HG03064 (cell line): Measurements from ENCODE around the gene NANOS3.
A peak's percentile ranks its signal among the peaks of the same experiment; 100 is the strongest.

ENCODE experiments used
- ATAC-seq: cut with Tn5 transposase; IDR thresholded peaks from one replicate; pipeline ENCODE4 v1.9.1; 2021; ENCODE audit warnings: low read depth; ENCODE audit not compliant: unreplicated experiment

Gene NANOS3

DNA sequence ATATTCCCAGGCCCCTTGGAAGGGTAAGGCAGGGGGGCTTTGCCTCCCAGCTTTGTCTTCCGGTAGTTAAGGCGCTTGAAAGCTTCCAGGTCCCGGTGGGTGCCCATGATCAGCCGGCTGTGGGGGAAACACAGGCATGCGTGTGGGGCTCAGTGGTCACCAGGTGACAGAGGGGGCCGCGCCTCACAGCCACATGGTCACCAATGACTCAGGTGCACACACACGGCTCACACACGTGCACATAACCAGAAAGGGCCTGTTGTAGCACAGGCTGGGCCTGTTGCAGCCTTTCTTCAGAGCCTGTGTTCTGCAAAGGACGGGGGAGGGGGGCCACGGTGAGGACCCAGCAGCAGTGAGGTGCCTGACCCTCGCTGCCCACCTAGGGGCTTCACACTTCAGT is 5.9 kb downstream of the NANOS3 start:
- ATAC-seq = no peak

DNA sequence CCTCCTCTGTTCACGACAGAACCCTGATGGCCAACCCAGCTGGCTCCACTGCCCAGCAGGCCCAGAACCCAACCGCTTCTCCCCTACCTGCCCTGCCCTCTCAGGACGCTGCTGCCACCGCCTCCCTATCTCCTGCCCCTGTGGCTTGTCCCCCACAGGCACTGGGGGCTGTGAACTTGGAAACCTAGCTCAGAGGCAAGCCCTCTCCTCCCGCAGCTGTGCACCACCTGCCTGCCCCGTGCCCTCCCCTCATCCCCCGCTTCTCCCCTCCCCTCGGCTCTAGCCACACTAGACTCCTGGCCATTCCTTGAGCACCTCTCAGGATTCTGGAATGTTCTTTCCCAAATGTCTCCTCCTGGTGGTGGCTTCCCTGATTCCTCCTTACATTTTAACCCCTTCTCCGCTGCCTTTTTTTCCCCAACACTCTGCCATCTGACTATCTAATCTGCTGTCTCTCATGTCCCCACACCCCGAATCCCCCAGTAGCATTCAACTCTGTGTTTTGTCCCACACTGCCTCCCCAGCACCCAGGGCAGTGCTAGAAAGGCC is 6.7 kb downstream of the NANOS3 start:
- no peak for ATAC-seq

DNA sequence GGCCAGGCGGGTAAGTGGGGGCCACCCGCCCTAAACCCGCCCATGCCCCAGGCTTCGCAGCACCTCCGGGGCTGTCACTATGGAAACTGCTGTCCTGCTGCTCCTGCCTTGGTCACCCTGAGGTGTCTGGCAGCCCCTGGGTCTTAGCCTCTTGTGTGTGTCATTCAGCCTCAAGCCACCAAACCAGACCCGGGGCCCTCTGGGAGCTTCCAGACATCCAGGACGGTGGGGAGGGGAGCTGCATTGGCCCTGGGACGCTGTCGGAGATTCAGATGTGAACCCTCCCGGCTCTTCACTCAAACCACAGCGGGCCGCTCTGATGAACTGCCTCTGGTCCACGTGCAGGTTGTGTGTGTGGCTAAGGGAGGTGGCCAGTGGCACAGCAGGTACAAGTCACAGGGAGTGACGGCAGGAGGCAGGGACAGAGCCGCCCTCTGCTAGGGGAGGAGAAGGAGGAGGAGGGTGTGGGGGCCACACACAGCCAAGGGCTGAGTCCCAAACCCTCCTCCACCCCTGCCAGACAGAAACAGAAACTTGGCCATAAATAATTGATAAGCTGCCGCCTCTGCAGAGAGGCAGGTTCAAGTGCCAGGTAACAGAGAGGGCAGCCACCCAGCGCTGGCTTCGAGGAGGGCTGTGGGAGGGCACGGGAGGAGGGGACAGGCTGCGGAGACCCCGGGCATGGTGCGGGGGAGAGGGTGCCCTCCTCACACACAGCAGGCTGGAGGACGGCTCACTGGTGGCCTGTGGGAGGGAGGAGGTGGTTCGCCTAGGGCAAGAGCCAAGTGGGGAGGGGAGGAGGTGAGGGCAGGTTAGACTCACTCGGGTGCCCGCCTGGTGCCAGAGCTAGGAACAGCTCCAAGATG is 8.0 kb downstream of the NANOS3 start:
- ATAC-seq = no peak

DNA sequence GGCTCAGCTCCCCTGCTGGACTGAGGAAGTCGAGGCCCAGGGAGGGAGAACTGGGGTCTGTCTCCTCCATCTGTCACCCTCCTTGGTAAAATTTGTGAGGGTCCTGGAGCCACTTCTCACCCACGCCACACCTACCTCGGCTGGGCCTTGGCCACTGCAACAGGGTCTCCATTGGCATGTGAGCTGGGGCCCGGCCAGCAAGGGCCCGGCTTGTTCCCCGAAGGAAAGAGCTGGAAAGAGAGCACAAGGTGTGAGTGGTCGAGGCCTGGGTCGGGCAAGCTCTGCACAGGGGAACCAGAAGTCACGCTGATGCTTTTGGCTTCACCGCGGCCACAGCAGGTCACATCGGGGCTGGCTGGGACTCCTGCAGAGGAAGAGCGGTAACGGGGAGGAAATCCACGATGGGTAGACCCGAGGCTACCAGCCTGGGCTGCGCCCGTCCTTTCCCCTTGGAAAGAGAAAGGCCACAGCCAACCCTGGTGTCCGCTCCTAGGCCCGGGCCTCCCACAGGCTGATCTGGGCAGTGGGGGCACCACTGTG is 9.0 kb downstream of the NANOS3 start:
- ATAC-seq = no peak

DNA sequence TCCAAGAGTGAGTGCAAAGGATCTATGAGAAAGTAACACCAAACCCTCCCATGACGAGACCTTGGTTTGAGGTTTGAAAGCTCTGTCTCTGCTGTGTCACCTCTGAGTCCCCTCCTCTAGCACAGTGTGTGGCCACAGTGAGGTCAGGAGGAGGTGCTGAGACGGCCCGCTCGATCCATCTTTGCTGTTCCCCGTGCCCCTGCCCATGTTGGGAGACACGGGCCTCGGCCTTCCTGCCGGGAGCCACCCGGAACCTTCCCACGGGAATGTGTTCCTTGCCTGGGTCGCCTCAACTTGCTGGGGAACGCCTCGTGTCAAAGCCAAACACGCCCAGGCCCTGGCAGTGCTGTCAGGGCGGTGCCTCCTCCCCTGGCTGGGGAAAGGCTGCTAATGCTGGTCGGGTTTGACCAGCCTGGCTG is 10.1 kb downstream of the NANOS3 start:
- ATAC-seq = no peak

DNA sequence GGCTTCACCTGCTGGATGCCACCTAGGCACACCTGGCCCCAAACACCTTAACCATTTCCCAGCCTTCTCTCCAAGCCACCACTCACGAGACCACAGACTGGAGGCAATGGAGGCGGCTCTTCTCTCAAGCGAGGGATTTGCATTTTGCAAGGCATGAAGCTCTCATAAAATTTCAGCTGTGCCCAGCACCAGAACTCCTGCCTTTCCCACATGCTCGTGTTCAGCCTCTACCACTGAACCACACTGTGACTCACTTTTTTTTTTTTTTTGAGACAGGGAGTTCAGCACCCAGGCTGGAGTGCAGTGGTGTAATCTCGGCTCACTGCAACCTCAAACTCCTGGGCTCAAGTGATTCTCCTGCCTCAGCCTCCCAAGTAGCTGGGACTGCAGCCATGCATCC is 10.6 kb downstream of the NANOS3 start:
- ATAC-seq = no peak

DNA sequence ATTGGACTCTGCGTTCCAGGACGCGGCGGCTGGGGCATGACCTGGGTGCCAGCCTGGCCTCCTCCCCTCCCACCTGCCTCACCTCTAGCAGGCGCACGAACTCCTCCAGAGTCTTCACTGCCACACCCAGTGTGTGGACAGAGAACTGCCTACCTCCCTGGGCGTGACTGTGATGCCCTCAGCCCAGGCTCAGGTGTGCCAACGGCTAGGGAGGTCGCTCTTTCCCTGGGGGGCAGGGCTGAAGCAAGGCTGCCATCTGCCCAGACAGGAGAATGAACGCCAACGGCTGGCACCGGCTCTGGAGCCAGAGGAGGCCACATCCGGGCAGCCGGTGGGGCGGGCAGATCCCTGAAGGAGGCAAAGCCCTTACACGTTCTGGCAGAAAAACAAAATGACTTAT is 11.3 kb downstream of the NANOS3 start:
- ATAC-seq = no peak

DNA sequence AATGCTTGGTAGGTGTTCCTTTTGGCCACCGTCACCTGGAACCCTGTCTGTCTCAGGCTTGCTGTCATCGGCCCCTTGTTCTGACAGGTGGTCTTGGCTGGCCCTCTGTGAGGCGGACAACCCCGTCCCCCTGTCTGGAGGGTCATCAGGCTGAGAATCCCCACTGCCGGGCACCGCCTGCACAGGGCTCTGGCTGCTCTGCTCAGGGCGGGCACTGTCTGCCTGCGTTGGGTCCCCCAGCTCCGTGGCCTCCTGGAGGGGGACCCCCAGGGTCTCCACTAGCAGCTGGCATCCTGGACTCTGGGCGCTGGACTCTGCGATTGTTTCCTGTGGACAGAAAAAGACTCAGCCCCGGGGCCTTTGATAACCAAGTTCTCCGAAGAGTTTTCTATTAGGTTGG is 13.2 kb downstream of the NANOS3 start:
- no peak for ATAC-seq

DNA sequence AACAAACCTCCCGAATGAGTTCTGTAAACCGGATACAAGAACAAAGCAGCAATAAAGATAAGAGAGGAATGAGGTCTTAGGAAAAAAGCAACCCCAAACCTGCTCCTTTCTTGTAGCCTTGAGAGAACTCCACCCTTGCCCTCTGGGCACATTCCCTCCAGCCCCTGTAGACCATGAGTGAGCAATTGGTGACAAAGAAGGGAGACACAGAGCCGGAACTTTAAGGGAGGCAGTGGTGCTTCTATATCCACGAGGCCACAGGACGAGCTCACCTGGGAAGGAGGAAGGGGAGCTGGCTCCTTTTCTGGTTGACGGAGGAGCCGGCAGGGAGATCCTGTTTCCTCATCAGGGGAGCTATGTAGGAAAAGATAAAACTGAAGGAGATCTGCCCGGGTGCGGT is 15.9 kb downstream of the NANOS3 start:
- ATAC-seq = no peak

DNA sequence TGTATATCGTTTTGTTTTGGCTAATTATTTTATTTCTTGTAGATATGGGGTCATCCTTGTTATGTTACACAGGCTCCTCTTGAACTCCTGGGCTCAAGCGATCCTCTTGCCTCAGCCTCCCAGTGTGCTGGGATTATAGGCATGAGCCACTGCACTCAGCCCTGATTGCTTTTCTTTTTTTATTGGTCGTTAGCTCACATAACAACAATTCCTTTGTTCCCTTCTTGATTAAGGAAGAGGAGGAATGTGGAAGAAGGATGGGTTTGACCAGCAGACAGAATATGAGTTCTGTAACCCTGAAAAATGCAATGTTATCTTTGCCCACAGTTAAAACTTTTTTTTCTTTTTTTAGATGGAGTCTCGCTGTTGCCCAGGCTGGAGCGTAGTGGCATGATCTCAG is 17.6 kb downstream of the NANOS3 start:
- ATAC-seq = no peak

DNA sequence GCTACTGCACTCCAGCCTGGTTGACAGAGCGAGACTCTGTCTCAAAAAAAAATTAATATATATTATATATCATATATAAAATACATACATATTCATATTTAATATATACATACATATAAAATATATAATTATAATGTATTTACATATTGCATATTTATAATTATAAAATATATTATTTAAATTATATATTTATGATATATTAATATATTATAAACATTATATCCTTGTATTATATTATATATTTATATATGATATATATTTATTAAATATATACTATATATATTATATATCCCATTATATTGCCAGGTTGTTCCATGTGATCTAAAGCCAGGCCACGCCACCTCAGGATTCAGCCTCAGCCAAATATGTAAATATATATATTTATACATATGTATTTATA is 19.3 kb downstream of the NANOS3 start:
- no peak for ATAC-seq

DNA sequence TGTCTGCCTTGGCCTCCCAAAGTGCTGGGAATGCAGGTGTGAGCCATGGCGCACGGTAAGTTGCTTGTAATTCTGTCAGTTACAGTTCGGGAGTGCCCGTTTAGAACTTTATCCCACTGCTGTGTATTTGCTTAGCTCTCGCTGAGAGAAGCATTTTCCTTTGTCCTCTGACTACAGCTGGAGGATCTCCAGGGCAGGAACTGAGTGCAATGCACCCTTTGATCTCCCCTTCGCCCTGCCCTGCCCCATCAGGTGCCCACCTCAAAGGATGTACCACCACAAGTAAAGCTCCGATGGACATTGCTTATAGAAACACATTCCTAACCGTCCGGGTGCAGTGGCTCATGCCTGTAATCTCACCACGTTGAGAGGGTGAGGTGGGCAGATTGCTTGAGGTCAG is 22.5 kb downstream of the NANOS3 start:
- no peak for ATAC-seq

DNA sequence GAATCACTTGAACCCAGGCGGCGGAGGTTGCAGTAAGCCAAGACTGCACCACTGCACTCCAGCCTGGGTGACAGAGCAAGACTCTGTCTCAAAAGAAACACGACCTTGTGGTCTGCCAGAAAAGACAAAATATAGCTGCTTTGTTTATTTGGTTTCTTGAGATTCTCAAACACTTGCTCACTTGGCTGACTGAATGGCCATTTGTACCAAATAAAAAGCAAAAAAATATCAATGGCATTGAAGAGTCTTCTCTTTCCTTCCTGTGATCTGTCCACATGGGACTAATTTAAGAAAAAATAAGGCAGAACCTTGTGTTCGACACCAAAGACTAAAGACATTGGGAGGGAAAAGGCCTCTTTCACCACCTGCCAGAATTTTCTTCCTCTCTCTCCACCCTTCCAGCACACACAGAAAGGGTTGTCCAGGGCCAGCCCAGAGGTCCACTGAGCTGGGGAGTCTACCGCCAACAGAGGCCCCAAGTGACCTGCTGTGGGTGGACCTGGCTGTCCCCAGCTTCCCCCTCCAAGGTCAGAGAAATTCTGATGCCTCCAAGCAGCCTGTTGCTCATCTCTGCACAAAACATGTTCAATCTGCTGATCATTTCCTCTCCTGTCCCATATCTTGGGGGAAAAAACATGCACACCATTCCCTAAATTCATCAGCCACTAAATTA is 23.1 kb downstream of the NANOS3 start:
- ATAC-seq = no peak

DNA sequence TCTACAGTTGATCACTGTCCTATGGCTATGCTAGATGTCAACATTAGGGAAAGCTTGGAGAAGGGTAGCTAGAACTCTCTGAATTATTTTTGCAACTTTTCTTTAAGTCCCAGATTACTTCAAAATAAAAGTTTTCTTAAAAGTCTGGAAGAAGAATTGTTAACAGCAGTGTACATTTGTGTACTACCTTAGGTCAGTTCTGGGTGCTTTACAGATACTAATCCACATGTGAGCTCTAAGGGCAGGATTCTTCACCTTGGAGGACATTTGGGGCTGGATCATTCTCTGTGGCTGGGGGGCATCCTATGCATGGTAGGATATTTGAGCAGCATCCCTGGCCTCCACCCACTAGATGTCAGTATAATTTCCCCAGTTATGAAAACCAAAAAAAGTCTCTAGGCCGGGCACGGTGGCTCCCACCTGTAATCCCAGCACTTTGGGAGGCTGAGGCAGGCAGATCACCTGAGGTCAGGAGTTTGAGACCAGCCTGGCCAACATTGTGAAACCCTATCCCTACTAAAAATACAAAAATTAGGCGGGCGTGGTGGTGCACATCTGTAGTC is 26.1 kb downstream of the NANOS3 start:
- ATAC-seq = no peak

DNA sequence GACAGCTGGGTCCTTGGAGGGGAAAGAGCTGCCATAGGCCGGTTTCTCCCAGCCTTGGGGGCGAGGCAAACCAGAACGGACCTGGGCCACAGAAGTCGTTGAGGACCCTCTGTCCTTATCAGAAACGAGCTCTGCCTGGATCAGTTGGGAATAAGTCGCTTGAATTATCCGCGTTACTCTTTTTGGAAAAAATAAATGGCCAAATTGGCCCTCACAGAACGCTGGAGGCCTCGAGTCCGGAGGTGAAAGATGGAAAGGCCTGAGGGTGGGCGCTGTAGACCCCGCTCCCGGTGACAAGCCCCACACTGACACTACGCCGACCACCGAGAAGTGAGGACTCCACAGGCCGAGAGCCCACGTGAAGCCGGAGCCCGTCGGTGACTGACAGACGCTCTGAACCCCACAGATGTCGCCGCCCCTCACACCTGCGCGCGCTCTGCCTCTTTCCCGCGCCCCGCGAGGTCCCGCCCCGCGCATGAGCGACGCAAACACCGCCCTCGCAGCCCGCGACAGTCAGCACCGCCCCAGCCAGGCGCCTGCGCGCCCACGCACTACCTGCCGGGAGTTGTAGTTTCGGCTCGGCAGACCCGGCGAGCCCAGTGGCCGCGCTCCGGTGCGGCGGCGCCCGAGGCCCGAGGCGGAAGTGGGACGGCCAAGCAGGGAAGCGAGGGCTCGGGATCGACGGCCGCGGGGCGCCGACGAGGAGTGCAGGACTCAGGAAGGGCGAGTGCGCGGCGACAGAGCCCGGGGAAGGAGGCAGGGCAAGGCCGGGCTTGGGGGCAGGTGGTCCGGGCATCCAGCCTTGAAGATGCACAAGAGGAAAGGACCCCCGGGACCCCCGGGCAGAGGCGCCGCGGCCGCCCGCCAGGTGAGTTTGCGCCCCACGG is 28.9 kb downstream of the NANOS3 start, which contains the start of the genes BRME1 and CC2D1A:
Gene BRME1, minus strand, starts transcription at position 484 of the 887 bp plus-strand sequence. CDS start 1,225 bp downstream, outside the sequence.
Gene CC2D1A, plus strand, starts transcription at position 568 of the 887 bp plus-strand sequence. Its CDS starts 241 bp downstream, at position 809.
- ATAC-seq = peak; percentile 72

DNA sequence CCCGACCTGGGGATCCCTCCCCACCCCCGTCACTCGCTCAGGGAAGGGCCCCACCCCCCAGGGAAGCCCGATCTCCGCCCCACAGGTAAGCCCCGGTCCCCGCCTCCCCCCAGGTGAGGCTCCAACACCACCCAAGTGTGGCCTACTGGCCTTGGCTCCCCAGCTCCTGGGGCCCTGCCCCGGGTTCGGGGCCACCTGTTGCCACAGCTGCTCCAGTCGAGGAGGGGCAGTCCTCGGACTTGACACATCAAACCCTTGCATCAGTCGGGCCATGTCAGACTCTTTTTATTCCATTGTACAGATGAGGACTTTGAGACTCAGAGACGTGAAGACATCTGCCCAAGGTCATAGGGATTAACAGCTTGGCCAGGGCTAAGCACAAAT is 29.6 kb downstream of the NANOS3 start:
- no peak for ATAC-seq

DNA sequence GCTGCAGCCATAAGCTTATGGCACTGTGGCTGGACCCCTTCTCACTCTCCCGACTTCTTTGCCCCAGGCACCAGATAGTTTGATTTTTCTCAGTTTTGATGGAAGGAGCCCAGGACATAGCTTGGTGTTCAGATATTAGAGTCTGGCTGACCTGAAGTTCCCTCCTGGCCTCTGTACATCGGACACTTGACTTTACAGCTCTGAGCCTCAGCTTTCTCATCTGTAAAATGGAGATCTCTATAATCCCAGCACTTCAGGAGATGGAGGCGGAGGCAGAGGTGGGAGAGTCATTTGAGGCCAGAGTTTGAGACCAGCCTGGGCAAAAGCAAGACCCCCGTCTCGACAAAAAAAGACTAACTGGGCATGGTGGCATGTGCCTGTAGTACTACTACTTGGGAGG is 30.0 kb downstream of the NANOS3 start:
- no peak for ATAC-seq

DNA sequence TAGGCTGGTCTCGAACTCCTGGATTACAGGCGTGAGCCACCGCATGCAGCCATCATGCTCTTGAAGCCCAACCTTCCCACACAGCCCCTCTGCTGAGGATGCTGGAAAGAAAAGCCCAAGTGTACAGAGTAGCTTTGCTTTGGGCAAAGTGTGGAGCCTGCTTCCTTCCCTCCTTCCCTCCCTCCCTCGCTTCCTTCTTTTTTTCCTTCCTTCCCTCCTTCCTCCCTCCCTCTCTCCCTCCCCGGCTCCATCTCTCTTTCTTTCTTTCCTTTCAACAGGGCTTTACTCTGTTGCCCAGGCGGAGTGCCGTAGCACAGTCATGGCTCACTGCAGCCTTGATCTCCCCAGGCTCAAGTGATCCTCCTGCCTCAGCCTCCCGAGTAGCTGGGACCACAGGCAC is 31.7 kb downstream of the NANOS3 start:
- no peak for ATAC-seq

DNA sequence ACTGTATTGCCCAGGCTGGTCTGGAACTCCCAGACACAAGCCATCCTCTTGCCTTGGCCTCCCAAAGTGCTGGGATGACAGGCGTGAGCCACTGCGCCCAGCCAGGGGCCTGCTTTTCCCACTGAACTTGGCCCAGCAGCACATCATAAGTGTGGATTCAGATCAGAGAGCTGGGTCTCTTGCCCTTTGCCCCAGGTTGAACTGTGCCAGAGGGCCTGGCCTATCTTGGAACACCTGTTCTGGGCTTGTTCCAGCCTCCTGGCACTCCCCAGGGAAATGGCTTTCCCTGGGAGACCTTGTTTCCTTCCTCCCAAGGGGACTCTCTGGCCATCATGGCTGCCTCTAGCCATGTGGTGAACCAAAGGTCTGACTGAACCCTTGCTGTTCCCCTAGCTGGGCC is 32.5 kb downstream of the NANOS3 start:
- no peak for ATAC-seq

DNA sequence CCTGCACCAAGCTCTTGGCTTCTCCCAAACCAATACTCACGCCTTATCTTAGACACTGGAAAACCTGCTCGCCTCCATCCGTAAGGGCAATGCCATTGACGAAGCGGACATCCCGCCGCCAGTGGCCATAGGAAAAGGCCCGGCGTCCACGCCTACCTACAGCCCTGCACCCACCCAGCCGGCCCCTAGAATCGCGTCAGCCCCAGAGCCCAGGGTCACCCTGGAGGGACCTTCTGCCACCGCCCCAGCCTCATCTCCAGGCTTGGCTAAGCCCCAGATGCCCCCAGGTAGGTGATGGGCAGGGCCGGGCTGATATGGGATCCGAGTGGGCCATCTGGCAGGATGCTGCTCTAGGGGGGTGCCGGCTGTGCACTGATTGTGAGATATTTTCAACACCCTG is 36.4 kb downstream of the NANOS3 start:
- no peak for ATAC-seq
